ENCODE results near the gene CCL22. TPM values are rescaled to one million over a fixed set of nuclear protein-coding genes. Genes with fewer than 3 reads are reported as not detected.

CCL22 gene
- under 1 TPM; 0.16 to 0.51 (median 0.41) TPM for total RNA-seq
- long read RNA-seq, donor 1, result 0 reads
- long read RNA-seq, donor 2, result 0 reads

GRCh38 chr16:57358527-57359095 is at the start of gene CCL22:
Gene CCL22 (plus strand): TSS chr16:57358783. CDS start chr16:57358817, 34 bp downstream.
- intact Hi-C loops (cut with DNase I, micrococcal nuclease), result no loop called here
- Histone ChIP-seq H3K4me1 (ENCODE audit: low read depth) (no peaks in the 10 kb centered on the region), H3K9me3 (no peaks in the 10 kb centered on the region), H3K36me3 (ENCODE audit: low read depth) (no peaks in the 10 kb centered on the region), H3K4me3 (no peak within 1 kb of the TSS)
- ATAC-seq (peak; percentile 26), DNase-seq (no peak)
- TF ChIP-seq CTCF (IDR thresholded peaks at IDR 0.05), result no peak

- Histone ChIP-seq H3K4me3 (no peak overlapping the region), H3K36me3 (ENCODE audit: low read depth) (no peaks in the 10 kb centered on the region), H3K4me1 (ENCODE audit: low read depth) (peaks cover 3% of the 10 kb centered on the region), H3K9me3 (no peaks in the 10 kb centered on the region)
- ATAC-seq (no peak), DNase-seq (no peak)
- intact Hi-C loops (cut with DNase I, micrococcal nuclease), result no loop called here
- no peak for TF ChIP-seq CTCF (IDR thresholded peaks at IDR 0.05)
Measured at GRCh38 chr16:57310801-57311200, 47.8 kb upstream of the CCL22 start.

GRCh38 chr16:57313509-57313908 is 45.1 kb upstream of the CCL22 start:
- no peaks in the 10 kb centered on the region for H3K9me3 ChIP-seq
- ATAC-seq, result no peak
- DNase-seq, result no peak
- no peaks in the 10 kb centered on the region for H3K36me3 ChIP-seq (ENCODE audit: low read depth)
- peaks cover 3% of the 10 kb centered on the region for H3K4me1 ChIP-seq (ENCODE audit: low read depth)
- intact Hi-C loops (cut with DNase I, micrococcal nuclease), result no loop called here
- no peak for TF ChIP-seq CTCF (IDR thresholded peaks at IDR 0.05)
- no peak overlapping the region for H3K4me3 ChIP-seq

- H3K4me1 ChIP-seq (ENCODE audit: low read depth), result peaks cover 3% of the 10 kb centered on the region
- ATAC-seq (peak; percentile 66), DNase-seq (no peak)
- intact Hi-C loops (cut with DNase I, micrococcal nuclease), result no loop called here
- H3K9me3 ChIP-seq, result no peaks in the 10 kb centered on the region
- H3K36me3 ChIP-seq (ENCODE audit: low read depth), result no peaks in the 10 kb centered on the region
- H3K4me3 ChIP-seq, result no peak overlapping the region
- no peak for TF ChIP-seq CTCF (IDR thresholded peaks at IDR 0.05)
Measured at GRCh38 chr16:57314161-57314785, 44.3 kb upstream of the CCL22 start.

GRCh38 chr16:57315416-57315815 is 43.2 kb upstream of the CCL22 start:
- Histone ChIP-seq H3K36me3 (ENCODE audit: low read depth) (no peaks in the 10 kb centered on the region), H3K4me3 (no peak overlapping the region), H3K4me1 (ENCODE audit: low read depth) (peaks cover 3% of the 10 kb centered on the region), H3K9me3 (no peaks in the 10 kb centered on the region)
- ATAC-seq (no peak), DNase-seq (no peak)
- no peak for TF ChIP-seq CTCF (IDR thresholded peaks at IDR 0.05)
- intact Hi-C loops (cut with DNase I, micrococcal nuclease), result no loop called here

Data from mucosa of descending colon (tissue), 3 donors.